HG03064 (cell line): ENCODE measurements around the gene PTPRD.

ENCODE experiments used
- ATAC-seq: cut with Tn5 transposase; IDR thresholded peaks from one replicate; pipeline ENCODE4 v1.9.1; 2021; ENCODE audit warnings: low read depth; ENCODE audit not compliant: unreplicated experiment

The PTPRD gene

DNA sequence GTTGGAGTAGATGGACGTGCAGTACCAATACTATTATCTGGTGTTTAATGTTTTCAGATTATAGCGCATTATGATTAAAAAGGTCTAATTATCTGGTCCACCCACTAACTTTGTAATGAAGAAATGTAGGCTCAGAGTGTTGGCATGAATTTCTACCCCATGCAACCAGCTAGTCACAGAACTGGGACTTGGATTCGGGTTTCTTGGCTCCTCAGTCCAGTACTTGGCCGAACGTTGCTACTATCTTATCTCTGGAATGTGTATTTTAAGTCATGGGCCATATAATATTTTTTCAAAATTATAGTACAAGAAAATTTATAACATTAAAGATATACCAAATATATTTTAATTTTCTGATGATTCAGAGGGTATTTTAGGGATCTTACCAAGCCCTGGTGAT lies 2155.7 kb downstream of the PTPRD start:
- no peak for ATAC-seq

DNA sequence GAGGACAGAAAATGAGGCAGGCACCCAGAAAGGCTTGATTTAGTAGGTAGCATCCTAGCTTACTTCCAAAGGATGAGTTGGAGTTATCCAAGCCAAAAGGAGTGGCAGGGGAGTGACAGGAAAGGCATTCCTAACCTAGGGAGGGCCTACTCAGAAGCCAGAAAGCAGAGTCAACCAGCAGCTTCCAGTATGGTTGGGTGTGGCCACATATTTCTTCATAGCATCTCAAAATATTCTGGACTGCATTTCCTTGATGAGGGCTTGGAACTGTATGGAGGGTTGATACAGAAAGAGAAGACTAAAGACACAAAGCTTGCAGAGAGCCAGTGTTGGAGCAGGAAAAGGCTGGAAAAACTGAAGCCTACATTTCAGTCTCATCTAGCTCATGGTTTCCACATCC lies 2156.5 kb downstream of the PTPRD start:
- no peak for ATAC-seq

DNA sequence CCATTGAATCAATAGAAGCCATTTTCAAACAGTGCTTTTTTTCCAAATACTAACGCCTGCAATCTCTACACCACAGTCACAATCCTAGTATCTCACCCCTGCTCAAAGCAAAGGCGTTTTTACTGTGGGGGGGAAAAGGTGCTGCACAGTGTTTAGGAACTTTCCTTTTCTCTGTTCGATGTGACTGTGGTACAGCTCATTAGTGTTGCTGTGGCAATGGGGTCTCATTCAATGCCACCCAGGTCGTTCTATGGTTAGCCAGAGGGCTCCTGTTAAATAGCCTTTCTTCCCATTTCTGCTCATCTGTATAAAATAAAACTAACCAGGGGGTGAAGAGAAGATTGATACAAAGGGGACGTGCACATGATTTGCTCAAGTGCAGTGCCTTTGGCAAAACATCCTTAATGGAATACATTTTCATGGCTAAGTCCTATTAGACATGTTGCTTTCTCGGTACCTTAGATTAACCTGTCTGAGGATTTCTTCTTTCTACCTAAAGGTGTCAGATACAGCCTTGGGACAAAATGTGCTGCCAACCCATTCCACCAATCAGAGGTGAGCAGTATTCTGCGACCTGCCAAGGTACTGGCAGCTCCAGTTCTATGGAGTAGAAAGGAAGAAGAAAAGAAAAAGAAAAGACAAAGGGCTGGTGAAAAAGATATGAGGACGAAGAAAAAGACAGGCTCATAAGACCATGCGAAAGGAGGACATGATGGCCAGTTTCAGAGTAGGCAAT lies 2161.8 kb downstream of the PTPRD start:
- no peak for ATAC-seq

DNA sequence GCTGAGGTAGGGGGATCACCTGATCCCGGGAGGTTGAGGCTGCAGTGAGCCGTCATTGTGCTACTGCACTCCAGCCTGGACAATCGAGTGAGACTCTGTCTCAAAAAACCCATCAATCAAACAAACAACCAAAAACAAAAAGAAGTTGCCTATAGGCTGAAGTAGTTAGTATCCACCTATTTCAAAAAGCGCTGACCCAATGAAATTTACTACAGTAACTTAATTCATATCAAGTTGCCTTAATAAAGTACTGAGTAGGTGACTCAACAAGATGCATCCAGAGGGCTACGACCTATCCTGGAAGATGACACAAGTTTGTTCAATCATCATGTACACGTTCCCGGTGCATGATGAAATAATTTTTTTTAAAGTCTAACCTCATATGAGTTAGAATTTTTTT lies 2164.6 kb downstream of the PTPRD start:
- ATAC-seq, result no peak

DNA sequence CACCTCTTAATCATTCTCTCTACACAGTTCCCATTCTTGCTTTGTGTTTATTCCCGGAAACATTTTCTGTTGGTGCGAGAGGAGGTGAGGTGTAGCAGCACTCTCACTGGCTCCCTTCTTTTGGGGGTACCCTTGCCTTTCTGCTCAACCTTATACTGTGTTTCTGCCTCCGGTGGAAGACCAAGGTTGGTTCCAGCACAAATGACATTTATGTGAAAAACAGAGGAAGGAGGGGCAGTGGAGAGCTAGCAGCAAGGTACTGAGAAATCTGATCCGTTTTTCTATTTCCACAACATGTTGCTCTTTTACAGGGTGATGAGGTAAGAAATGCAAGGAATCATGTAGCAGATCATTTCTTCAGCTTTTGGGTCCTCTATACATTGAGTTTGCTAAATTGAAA lies 2165.2 kb downstream of the PTPRD start:
- no peak for ATAC-seq

DNA sequence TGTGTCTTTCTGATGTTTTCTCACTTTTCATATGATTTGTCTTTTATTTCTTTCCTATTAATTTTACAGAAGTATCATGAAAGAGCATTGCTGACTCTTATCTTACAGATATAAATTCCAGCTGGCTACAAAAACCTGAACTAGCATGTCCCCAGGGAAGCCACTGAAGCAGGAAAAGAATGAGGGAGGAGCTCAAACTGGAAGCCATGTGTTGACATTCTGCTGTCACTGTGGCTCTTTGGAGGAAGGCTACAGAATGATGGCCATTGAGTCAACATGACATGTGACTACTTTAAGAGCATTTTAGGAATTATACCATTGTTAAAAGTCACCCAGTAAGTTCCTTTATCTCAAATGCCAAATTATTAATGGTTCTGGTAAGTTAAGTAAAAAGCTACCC lies 2174.9 kb downstream of the PTPRD start:
- ATAC-seq, result no peak

DNA sequence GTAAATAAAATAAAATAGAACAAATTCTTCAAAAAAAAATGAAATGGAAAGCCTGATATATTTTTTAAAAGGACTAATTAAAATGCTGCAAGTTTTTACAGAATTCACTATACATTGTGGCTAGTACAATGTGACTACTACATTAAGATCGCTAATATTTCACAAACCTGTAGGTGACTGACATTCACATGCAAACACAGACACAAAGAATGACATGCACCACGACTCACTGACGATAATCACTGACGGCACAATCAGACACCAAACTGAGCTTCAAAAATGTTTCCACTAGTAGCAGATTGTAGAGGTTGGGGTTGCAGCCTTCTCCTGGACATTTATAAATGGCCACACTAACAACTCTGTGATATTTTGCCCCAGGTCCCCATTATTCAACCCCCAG lies 2175.5 kb downstream of the PTPRD start:
- ATAC-seq, result no peak

DNA sequence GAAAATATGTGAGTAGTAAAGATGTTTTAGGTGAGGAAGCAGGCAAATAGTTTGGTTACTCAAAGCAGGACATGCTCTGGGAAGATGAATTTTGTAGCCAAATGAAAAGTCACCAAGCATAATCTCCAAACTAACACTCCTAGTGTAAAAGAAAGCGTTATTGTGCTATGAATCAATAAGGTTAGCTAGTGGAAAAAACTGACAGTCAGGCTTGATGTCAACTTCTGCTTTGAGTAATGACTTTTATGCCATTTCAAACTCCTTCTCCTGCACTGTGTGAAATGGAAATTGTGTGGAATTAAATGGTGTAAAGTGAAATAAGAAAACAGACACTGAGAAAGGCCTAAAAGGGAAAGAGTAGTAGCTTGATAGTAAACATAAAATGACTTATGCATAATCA lies 2176.0 kb downstream of the PTPRD start:
- no peak for ATAC-seq

DNA sequence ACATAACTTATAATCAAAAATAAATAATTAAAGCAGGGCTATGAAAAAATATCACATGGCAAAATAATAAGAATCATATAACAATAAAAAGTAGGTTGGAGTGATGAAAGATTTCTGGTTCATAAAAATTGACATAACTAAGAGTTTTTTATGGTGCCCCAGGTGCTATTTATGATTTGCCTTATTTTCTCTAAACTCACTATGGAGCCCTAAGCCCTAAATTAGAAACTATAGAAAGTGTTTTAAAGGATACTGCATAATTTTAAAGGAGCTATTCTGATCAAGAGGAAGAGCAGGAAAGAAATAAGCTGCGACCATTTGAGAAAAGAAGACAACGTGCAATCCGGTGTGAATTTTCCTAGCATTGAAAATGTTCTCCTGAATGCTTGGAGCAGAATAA lies 2178.2 kb downstream of the PTPRD start:
- no peak for ATAC-seq

DNA sequence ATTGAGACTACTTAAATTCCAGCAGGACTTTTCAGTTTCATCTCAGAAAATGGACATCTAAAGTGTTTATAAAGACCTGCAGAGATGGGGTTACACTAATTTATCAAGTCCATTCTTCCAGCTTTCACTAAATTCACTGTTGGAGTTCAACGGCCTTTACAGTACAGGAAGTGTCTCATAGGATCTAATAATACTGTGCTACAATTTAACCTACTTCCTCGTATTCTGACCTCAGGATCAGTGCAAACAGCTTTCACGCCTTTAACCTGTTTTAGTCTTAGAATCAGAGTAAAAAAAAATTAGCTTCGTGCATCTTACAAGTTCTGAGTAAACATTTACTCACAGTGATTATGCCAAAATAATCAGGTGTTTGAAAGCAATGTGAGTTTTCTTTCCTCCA lies 2180.6 kb downstream of the PTPRD start:
- ATAC-seq, result no peak

DNA sequence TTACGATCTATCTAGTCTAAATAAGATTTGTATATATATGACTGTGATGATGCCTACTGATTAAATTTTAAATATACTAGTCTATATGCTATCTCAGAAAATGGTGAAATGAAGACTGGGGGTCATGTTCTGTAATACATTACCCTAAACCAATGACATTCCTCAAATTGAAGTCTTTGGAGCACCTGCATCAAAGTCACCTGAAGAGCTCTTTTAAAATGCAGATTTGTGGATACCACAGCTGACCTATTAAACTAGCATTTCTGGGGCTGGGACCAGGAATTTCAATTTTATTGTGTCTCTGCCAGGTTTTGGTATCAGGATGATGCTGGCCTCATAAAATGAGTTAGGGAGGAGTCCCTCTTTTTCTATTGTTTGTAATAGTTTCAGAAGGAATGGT lies 2181.3 kb downstream of the PTPRD start:
- ATAC-seq, result no peak

DNA sequence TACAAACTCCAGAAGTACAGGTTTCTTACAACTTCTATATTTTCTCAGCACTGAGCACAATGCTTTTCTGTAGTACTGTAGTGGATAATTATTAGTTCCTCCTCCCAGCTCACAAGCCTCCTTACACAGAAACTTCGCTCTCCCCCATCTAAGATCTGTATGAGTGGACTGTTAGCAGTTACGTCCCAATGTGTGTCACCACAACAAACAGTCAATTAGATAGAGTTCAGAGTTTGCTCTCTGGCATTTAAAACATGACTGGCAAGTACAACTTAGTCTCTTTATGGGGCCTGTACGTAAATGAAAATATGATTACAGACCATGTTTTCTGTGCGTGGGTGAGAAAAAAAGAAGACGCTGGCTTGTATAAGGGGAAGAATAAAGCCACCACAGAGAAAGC lies 2181.9 kb downstream of the PTPRD start:
- ATAC-seq, result no peak

DNA sequence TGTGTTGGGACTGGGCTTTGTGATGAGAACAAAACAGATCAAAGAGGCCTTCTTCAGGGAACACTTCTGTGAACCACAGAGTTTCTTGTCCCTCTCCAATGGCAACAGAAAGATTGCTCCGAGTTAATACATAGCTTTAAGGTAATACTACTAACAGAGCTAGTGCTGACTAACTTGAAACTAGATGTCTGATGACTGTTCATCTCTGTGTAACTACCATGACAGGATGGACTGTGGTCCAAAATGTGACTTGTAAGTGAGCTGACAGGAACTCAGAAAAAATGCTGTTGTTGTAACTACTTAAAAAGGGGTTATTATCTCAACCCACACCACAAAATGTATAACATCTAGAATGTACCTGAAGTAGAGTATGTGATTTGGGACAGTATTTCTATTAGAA lies 2183.0 kb downstream of the PTPRD start:
- no peak for ATAC-seq

DNA sequence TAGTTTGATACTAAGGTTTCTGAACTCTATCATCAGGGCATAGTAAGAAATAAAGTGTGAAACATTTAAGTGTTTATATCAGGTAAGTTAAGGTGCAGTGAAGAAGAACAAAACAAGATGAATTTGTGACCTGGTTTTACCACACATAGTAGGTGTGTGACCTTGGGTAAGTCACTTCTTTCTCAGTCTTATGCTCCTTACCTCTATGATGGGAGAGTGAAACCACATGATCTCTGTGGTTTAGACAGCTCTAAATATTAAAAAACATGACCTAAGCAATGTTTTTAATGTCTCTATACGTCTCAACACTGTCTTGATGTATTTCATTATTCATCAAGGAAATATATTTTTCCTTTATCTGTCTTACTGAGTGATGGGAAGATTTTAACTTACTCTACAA lies 2183.6 kb downstream of the PTPRD start:
- ATAC-seq, result no peak

DNA sequence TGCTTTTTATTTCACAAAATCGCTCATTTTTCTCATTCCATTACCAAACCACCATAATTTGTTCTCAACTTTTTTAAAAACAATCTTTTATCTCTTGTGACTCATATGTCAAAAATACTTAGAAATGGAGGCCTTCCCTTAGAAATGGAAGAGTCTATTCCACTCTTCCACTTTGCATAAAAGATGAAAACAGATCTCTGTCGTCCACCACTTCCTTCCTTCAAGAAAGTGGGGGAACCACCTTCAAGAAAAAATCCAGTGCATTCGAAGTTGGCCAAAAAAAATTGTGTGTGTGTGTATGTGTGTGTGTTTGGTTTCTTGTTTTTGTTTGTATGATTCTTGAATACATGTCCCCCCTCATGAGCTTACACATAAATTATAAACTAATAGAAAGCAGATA lies 2184.4 kb downstream of the PTPRD start:
- ATAC-seq, result no peak

DNA sequence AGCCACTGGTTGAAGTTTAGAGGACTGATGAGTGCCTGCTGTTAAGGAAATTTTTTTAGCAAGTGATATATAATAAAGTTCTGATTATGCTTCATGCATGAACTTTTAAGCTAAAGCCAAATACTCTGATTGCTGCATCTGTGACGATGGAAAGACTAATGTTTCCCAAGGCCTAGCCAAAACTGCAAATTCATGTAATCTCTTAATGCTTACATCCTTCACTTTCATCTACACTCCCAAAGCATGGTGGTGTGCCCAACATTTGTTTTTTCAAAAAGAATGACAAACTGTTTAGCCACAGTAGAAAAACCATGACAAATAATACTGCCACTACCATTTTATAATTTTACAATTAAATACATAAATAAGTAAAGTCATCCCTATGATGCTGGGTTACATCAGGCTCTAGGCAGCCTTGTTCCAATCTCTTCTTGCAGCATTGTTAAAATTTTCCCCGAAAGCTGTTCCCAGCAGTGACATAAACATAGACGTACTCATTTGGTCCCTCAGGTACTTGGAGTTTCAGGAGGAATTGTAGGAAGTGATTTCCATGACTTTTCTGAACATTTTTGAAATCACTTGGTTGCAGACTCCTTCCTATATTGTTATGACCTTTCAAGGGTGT lies 2187.9 kb downstream of the PTPRD start:
- no peak for ATAC-seq

DNA sequence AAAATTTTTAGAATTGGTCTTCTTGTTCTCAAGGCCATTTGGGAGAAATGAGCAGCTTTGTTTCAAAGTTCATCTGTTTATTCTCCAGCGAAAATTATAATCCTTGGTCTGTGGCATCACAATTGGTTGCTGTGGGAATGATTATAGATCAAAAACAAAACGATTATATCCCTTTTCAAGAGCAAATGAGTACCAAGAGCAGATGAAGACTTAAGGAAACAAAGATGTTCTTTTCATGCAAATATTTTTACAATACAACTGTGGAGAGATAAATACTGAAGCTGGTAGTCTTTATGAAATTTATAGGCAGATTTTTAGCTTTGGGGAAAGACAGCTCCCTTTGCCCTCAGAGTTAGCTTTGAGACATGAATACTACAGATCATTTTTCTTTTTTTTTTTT lies 2192.4 kb downstream of the PTPRD start:
- ATAC-seq, result no peak

DNA sequence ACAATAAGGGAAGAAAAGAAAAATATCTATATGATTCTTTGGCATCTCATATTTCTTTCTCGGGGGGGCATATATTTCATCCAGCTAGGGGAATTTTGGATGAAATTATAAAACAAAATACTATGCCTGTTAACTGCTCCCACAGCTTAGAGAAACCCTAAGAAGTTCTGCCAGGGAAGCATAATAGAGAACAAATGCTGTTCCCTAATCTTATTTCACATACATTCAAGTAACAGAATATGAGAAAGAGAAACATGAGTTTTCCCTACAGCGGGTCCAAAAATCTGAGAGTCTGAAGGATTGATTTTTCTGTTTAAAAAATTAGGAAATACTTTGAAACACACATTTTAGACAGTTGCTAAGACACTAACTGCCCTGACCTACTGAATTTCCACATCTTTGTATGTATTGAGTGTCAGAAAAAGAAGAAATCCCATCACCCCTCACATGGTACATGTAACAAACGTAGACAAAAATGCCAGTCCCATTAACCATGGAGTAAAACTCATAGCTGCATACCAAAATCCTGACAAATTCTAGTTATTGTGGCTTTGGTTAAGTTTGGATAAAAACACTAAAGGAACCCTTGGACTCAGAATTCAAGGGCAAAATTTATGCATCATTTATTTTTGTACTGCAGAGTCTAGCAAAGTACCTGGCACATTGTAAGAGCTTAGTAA lies 2193.1 kb downstream of the PTPRD start:
- ATAC-seq, result no peak

DNA sequence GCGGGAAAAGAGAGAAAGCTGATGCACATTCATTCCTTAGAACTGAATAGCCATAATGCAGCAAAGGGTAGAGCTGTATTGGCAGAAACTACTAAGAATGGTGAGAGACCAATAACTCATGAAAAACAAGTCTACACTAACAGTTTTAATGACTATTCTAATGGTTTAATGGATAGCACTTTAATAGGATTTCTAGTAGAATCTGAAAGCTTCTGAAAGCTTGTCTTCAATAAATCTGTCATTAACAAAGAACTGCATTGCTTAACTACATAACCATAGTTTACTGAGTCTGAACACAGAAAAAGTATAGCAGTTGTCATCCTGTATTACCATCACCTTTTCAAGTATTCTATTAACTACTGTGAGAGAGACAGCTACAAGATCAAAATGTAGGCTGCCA lies 2195.5 kb downstream of the PTPRD start:
- ATAC-seq, result no peak

DNA sequence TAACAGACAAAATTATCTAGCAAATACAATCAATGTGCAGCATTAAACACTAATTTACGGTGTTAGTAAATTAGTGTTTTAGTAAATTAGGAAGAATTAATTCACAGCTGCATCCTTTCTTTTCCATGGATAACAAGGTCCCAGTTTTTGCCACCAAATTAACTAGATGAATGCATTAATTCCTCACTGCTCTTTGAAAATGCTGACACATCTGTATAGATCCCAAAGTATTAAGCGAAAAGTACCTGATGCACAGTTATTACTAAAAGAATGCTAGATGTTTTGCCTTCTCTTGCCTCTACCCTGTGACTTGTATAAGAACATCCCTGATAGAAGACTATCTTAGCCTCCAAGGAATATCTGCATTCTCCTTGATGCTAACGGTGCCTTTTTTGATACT lies 2200.5 kb downstream of the PTPRD start:
- no peak for ATAC-seq

DNA sequence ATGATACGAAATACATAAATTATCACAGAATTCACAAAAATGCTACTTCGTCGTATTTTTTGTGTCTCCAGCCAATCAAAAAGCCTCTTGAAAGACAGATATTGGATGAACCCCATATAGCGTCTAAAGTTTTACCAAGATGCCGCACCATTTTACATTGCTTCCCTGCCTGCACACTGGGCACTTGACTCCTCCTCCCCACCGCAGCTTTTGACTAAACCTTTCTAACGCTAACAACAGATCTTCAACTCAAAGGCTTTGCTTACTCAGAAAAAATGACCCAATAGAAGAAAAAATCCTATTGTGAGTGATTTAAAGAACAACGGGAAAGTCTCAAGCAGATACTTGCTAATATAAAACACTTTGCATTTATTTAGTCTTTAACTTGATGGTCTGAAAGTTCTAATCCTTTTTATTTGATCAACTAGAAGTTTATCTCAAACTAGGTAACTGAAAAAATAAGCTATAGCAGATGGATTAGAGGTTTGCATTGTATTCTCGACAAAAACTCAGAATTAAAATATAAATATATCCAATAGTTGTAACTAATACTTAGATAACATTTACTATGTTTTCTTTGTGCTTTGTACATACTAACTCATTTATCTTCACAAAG lies 2204.1 kb downstream of the PTPRD start:
- ATAC-seq, result no peak
